Measurements from ENCODE around the gene MOAP1.

GRCh38 chr14:93175492-93175891, 9.2 kb downstream of the MOAP1 start:
- TF ChIP-seq CTCF (tag by site-specific recombination; IDR thresholded peaks at IDR 0.05) (no peak), ZNF302 (tag by site-specific recombination; IDR thresholded peaks at IDR 0.05; ENCODE audit: low read depth) (no peak), ZNF211 (tag by site-specific recombination; IDR thresholded peaks at IDR 0.05; ENCODE audit: low read depth) (no peak), ZNF157 (tag by site-specific recombination; IDR thresholded peaks at IDR 0.05) (no peak)
